ENCODE measurements around the gene LRP3.

- TF ChIP-seq GATA2 (IDR thresholded peaks at IDR 0.05; ENCODE audit: low read depth, low read length) (no peak), GATA3 (IDR thresholded peaks at IDR 0.05; ENCODE audit: low read depth, low read length) (no peak)
These were observed 23.8 kb downstream of the LRP3 start for GRCh38 chr19:33217881-33218280.

Measured in SH-SY5Y (cell line).